NCI-H226 (cell line): ENCODE measurements around the gene TERT.

Experiments
- DNase-seq: peaks from one replicate; pipeline ENCODE4 v3.0.0-alpha.2; 2015

Gene TERT

DNA sequence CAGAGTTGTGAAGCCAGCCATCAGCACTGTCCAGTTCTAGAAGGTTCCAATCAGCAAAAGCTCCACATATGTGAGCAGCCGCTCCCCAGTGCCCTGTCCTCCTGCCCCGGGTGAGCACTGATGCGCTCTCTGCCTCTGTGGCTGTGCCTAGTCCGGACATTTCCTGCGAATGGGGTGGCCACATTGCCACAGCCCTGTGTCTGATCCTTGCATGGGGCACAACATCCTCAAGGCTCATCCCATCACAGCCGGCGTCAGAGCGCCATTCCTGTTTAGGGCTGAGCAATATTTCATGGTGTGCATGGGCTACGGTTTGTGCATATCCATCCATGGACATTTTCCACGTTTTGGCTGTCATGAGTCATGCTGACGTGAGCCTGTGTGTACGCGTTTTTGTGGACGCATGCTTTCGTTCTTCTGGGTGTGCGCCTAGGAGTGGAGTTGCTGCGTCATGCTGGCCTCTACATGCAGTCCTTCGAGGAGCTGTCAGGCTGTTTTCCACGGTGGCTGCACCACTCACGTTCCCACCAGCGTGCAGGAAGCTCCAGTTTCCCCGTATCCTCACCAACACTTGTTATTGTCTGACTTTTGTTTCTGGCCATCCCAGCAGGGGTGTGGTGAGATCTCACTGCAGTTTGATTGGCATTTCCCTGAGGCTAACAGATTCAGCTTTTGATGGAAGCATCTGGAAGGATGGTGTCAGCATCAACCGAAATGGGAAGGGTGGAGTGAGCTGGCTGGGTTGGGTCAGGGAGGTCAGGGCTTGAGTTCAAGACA lies 79.4 kb downstream of the TERT start:
- no peak for DNase-seq

DNA sequence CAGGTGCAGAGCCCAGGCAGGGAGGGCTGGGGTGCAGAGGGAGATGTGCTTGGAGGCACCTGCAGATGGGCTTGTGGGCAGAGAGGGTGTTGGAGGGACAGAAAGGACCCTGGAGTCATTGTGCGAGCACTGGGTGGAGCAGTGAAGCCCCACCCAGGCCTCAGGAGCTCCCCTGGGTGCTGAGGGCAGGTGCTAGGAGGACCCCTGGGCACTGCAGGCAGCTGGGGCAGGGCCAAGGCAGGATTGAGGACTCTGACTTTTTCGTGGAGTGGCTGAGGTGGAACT lies 80.0 kb downstream of the TERT start:
- no peak for DNase-seq

- no peak for DNase-seq
Observed at GRCh38 chr5:1214163-1214935, 80.5 kb downstream of the TERT start.

DNA sequence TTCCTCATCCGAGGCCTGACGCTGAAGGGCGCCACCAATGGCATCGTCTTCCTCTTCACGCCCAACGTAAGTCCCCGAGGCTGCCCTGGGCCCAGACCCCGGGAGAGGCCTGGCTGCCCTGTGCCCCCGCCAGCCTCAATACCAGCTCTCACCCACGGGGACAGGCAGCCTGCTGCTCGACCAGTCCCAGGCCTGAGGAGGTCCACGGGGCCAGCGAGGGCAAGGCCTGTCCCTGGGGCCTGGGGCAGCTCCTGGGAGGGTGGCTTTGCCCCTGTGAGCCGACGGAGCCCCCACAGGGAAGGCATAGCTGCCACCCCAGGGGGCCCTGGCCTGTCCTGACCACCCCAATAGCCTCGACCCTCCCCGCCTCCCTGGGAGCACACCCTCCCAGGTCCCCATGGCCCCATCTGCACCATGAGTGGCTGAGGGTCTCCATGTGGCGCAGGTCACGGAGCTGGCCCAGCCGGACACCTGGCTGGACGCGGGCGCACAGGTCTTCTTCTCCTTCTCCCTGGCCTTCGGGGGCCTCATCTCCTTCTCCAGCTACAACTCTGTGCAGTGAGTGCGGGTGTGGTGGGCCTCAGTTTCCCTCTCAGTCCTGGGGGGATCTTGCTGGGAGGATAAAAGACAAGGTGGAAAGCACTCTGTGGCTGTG lies 81.2 kb downstream of the TERT start:
- no peak for DNase-seq

DNA sequence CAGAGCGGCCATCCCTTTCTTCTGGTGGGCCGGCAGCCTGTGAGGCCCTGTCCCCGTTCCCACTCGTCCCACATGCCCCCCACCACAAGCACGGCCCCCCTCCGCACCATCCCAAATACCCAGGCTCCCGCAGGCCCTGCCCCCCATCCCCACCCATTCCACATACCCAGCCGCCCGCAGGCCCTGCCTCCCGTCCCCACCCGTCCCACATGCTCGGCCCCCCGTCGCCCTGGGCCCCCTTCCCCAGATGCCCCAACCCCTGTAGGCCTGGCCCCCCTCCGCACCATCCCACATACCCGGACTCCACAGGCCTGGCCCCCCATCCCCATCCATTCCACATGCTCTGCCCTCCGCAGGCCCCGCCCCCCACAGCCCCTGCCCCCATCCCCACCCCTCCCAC lies 82.0 kb downstream of the TERT start:
- DNase-seq, result no peak

GRCh38 chr5:1212271-1212670 lies 82.6 kb downstream of the TERT start:
- no peak for DNase-seq

GRCh38 chr5:1211701-1212100 lies 83.2 kb downstream of the TERT start:
- no peak for DNase-seq

DNA sequence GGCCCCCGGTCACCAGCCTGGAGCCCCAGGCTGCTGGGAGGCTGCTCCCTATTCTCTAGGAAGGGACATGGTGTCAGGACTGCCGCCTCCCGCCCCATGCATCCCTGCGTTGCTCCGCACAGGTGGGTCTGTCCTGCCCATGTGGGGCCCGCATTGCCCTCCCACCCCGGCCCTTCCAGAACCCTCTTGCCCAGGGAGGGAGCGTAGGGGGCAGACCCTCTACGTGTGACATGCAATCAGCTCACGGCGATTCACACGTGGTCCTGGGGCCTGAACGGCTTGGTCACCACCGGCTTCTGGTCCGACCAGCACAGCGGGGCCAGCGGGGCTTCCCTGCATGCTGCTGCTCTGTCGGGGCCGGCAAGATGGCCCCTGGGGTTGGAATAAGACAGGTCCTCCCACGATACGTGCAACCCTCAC lies 84.0 kb downstream of the TERT start:
- DNase-seq, result no peak

GRCh38 chr5:1209896-1210776 lies 84.7 kb downstream of the TERT start:
- no peak for DNase-seq

- DNase-seq, result no peak
Observed at GRCh38 chr5:1209489-1209852, 85.4 kb downstream of the TERT start.

DNA sequence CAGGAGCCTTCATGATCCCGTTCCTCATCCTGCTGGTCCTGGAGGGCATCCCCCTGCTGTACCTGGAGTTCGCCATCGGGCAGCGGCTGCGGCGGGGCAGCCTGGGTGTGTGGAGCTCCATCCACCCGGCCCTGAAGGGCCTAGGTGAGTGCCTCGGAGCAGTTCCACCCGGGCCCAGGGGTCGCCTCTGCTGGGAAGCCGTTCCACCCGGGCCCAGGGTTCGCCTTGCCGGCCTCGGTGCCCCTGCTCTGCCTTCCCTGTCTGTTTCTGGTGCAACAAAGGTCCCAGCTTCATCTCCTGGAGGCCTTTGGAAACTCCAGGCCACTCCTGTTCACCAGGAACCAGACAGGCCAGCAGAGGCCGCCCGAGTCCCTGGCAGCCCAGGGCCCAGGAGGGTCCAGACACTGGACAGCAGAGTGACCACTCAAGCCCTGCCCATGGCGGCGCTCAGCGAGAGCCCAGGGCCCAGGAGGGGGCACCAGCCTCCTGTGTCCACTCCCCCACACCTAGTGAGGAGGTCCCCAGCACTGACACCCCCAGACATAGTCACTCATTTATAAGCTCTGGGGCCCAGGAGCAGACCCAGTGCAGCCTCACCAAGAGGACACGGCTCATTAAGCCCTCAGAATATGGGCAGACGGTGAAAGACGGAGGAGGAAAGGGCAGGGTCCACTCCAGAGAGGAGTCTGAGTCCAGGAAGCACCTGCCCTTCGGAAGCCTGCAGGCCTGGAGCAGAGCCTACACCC lies 86.0 kb downstream of the TERT start:
- DNase-seq, result no peak

DNA sequence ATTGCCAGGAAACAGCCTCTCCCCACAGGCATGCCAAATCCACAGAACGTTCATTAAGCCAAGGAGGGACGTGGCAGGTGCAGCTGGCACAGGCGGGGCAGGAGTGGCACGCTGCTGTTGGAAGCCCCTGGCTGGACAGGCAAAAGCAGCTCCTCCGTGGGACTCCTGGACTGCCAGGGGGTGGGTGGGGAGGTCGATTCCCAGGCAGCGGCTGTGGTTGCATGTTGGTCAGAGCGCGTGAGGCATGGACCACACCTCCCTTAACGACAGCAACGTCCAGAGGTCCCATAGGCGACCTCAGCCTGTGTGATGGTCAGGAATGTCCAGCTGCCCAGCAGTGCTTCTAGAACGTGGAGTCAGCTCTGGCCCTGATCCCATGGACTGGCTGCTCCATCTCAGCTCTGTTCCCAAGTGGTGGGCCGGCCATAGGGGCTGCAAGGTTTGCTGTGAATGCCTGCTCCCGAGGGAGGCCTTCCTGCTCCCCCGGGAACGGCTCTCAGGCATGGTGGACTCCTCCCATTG lies 86.6 kb downstream of the TERT start:
- DNase-seq, result no peak

DNA sequence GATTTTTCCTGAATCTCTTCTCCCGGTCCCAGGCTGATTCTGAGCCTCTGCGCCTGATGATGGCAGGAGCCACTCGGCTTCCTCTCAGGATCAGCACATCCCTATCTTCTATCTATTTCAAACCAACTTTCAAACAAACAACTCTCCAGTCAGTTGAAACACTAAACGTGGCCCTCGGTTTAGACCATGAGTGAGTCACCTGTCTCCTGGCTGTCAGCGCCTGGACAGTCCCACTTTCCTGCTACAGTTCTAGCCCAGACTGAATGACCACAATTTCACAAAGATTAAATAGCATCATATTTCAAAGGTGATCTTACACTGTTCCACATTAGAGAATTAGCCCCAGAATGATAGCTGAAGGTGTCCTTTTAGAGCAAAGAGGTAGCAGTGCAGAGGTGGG lies 87.3 kb downstream of the TERT start:
- DNase-seq, result no peak

- DNase-seq, result no peak
Observed at GRCh38 chr5:1206521-1207412, 88.1 kb downstream of the TERT start.

- DNase-seq, result no peak
Observed at GRCh38 chr5:1205255-1206180, 89.3 kb downstream of the TERT start.

- no peak for DNase-seq
Observed at GRCh38 chr5:1204693-1205242, 90.1 kb downstream of the TERT start.

DNA sequence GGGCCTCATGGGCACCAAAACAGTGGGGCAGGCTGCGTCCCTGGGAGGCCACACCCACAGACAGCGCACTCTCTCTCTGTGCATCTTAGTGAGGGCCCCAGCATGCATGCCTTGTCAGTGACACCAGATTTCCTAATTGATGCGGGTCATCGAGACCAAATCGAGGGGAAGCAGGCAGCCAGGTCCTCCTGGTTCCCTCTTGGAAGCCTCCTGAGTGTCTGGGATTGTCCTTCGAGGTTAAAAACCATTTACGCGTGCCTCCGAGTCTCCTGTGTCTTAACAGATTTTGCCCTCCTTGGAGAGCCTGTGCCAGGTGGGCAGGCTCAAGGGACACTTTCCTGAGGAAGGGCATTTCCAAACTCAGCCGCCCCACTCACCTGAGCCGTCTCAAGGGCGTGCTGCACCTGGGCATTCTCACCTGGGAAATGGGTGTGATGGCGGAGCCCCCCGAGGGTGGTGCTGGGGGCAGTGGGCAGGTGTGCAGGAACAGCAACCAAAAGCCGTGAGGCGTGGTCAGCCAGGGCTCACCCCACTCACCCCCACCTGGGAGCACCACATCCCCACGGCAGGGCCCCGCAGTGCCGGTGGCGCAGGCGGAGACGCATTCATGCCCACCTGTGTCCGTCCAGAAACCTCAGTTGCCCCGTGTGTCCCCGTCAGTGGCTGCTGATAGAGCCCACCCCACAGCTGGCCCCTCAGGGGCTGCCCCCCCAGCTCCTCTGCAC lies 90.7 kb downstream of the TERT start:
- no peak for DNase-seq

- no peak for DNase-seq
Observed at GRCh38 chr5:1203311-1203967, 91.4 kb downstream of the TERT start.
